H1 (cell line): ENCODE data around the gene CEP76.

Experiments used
- KDM1A ChIP-seq: fragments of 200-600, 300-600 bp; sonication (generic); IDR thresholded peaks from 2 replicates; pipeline ENCODE4 v1.7.1; 2016; ENCODE audit warnings: mild to moderate bottlenecking, low read length, borderline replicate concordance
- RFX5 ChIP-seq: IDR thresholded peaks from 2 replicates; pipeline ENCODE4 v1.6.1; 2011; ENCODE audit warnings: low read depth, low read length, improper control_type of control experiment, borderline replicate concordance
- TF ChIP-seq, protein P1 (sequence below): IDR thresholded peaks from 2 replicates; pipeline ENCODE4 v1.6.1; 2012; ENCODE audit warnings: inconsistent platforms
- TF ChIP-seq, protein P2 (sequence below): IDR thresholded peaks from 2 replicates; pipeline ENCODE4 v1.6.1; 2011; ENCODE audit warnings: low read length, improper control_type of control experiment

DNA sequence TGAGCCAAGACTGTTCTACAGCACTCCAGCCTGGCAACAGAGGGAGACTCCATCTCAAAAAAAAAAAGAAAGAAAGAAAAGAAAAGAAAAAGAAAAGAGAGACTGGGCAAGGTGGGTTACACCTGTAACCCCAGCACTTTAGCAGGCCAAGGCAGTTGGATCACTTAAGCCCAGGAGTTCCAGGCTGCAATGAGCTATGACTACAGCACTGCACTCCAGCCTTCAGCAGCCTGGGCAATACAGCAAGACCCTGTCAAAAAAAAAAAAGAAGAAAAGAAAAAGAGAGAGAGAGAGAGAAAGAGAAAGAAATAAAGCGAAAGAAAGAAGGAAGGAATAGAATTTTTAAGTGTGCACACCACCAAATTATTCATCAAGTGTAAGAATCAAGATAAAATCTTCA lies 47.6 kb downstream of the CEP76 start:
- TF ChIP-seq, protein P1, sequence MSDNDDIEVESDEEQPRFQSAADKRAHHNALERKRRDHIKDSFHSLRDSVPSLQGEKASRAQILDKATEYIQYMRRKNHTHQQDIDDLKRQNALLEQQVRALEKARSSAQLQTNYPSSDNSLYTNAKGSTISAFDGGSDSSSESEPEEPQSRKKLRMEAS = no peak
- TF ChIP-seq, protein P2, sequence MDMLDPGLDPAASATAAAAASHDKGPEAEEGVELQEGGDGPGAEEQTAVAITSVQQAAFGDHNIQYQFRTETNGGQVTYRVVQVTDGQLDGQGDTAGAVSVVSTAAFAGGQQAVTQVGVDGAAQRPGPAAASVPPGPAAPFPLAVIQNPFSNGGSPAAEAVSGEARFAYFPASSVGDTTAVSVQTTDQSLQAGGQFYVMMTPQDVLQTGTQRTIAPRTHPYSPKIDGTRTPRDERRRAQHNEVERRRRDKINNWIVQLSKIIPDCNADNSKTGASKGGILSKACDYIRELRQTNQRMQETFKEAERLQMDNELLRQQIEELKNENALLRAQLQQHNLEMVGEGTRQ = no peak
- no peak for TF ChIP-seq KDM1A
- TF ChIP-seq RFX5 = no peak
